AG04450 (cell line): ENCODE measurements around the gene LRP1. TPM values are rescaled to one million over a fixed set of nuclear protein-coding genes. Genes with fewer than 3 reads are reported as not detected.

ENCODE experiments used
- CTCF ChIA-PET: fragments of 300-600, 350-600 bp; formaldehyde crosslinking; extraction: SDS; loops from one replicate; lab custom pipeline; 2022; ENCODE audit warnings: antibody characterized with exemption, inconsistent platforms; lab: Charles Lee
- POLR2A ChIA-PET: fragments of 350-600 bp; formaldehyde crosslinking; extraction: SDS; loops from one replicate; lab custom pipeline; 2021; ENCODE audit warnings: antibody characterized with exemption, inconsistent platforms; lab: Yijun Ruan, JAX
- DNase-seq: peaks from one replicate; pipeline ENCODE4 v3.0.0-alpha.2; 2011; ENCODE audit warnings: low read depth, low spot score
- H3K27ac ChIP-seq: one replicate; pipeline ENCODE4 v1.5.1; 2012; ENCODE audit warnings: low read depth, low read length, control low read depth
- H3K27me3 ChIP-seq: one replicate; pipeline ENCODE4 v1.6.0; 2012; ENCODE audit warnings: low read length; ENCODE audit not compliant: control insufficient read depth, insufficient read depth
- H3K4me3 ChIP-seq: 2 replicates; pipeline ENCODE4 v1.5.1; 2011; ENCODE audit warnings: mild to moderate bottlenecking, low read depth, low read length, control low read depth
- H3K9me3 ChIP-seq: 2 replicates; pipeline ENCODE4 v1.5.1; 2012; ENCODE audit warnings: low read length; ENCODE audit not compliant: control insufficient read depth, insufficient read depth
- polyA plus RNA-seq: library from polyadenylated mRNA; depleted of rRNA; stranded (reverse); fragments of >200 nt; gene quantifications from 2 replicates; pipeline ENCODE4 v1.2.3, GENCODE V29; 2011
- TF ChIP-seq, protein P1 (sequence below): IDR thresholded peaks from 2 replicates; pipeline ENCODE4 v1.5.1; 2011; ENCODE audit warnings: low read depth, low read length, control low read depth, inconsistent platforms

The LRP1 gene
- polyA plus RNA-seq, 1 experiment = 49.9 TPM

DNA sequence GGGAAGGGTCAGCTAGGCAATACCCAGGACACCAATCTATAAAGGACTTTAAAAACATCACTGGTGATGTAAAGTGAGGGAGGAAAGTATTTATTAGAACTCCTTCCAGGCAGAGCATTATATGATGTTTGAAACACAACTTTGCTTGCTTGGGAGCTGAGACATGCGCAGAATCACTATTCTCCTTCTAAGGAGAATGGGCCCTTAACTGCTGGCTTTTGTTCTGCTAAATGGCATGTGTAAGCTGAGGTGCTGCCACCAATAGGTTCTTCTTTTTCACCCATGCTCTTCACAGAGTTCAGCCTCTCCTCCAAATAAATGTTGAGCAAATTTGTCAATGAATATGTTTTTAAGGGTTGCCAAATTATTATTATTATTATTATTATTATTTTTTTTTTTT, 118.8 kb downstream of the LRP1 start:
- H3K4me3 ChIP-seq = no peak overlapping the region
- POLR2A ChIA-PET = interaction anchor here (0.8 kb wide), 1 partner anchor 158 kb away, joined by 9 read pairs; the partner anchor contains the start of gene NAB2
- CTCF ChIA-PET = interaction anchor here (0.9 to 3.6 kb wide), 4 partner anchors 10 to 212 kb away, joined by 3 to 11 read pairs (median 6); a partner anchor contains a TSS
- no peak overlapping the region for H3K27ac ChIP-seq
- DNase-seq = no peak
- TF ChIP-seq, protein P1, sequence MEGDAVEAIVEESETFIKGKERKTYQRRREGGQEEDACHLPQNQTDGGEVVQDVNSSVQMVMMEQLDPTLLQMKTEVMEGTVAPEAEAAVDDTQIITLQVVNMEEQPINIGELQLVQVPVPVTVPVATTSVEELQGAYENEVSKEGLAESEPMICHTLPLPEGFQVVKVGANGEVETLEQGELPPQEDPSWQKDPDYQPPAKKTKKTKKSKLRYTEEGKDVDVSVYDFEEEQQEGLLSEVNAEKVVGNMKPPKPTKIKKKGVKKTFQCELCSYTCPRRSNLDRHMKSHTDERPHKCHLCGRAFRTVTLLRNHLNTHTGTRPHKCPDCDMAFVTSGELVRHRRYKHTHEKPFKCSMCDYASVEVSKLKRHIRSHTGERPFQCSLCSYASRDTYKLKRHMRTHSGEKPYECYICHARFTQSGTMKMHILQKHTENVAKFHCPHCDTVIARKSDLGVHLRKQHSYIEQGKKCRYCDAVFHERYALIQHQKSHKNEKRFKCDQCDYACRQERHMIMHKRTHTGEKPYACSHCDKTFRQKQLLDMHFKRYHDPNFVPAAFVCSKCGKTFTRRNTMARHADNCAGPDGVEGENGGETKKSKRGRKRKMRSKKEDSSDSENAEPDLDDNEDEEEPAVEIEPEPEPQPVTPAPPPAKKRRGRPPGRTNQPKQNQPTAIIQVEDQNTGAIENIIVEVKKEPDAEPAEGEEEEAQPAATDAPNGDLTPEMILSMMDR = no peak
- peaks cover 8% of the 10 kb centered on the region for H3K27me3 ChIP-seq
- H3K9me3 ChIP-seq = no peaks in the 10 kb centered on the region

DNA sequence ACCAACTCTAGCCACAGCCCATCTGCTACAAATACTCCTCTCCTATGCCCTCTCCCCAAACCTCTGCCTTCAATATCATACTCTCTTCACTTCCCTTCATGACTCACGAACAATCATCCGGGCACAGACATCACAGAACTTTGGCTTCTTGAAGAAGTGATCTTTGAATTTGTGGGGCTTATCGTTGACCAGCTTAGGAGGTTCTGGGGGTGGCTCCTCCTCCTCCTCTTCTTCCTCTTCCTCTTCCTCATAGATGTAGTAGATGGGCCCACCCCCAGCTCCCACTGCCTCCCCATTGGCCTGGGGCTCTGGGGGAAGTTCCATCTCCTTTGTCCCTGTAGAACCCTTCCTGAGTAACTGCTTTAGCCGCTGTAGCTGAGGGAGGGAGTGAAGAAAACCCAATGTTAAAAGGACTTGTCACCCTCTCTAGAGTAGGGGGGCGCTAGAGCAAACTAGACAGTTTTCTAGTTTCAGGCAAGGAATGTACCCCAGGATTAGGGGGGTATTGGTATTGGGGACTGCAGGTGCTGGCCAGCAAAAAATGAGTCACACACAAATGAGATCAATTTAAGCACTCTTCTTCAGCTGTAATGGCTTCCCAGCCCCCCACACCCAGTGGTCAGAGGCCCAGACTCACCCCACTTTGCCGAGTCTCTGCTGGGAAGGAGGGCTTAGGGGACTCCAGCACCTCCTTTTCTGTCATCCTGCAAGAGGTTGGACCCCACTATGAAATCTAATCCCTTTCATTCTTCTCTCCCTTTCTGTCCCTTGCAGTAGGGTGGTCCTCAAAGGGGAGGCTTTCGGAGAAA, 120.9 kb downstream of the LRP1 start:
- CTCF ChIA-PET = interaction anchor here (2.9 to 3.6 kb wide), 2 partner anchors 14 to 35 kb away, joined by 9 to 11 read pairs; no protein-coding TSS in a partner anchor
- POLR2A ChIA-PET = no interaction called here
- Histone ChIP-seq H3K4me3 (no peak overlapping the region), H3K9me3 (no peaks in the 10 kb centered on the region), H3K27ac (no peak overlapping the region), H3K27me3 (no peaks in the 10 kb centered on the region)
- TF ChIP-seq, protein P1 = no peak
- no peak for DNase-seq

DNA sequence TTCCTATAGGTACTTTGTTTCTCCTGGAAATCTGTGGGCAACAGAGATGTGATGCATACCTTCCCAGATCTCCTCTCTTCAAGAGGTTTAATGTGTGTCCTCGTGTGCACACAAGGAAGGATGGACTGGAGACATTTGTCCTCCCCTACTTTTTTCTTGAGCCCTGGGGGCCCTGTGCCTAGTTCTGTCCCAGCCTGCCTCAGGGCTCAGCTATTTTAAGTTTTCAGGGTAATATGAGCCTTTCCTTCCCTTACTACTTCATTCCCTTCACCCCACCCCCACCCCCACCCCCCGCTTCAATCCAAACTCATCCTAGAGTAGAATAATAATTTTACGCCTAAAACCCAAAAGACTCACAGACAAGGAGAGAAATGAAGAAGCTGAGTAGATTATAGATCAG, 122.3 kb downstream of the LRP1 start:
- ChIA-PET POLR2A (no interaction called here), CTCF (interaction anchor here (0.6 to 1.9 kb wide), 9 partner anchors 11 to 208 kb away, joined by 3 to 8 read pairs (median 4); no protein-coding TSS in a partner anchor)
- Histone ChIP-seq H3K27me3 (no peaks in the 10 kb centered on the region), H3K4me3 (no peak overlapping the region), H3K27ac (no peak overlapping the region), H3K9me3 (no peaks in the 10 kb centered on the region)
- TF ChIP-seq, protein P1 = no peak
- DNase-seq = no peak

DNA sequence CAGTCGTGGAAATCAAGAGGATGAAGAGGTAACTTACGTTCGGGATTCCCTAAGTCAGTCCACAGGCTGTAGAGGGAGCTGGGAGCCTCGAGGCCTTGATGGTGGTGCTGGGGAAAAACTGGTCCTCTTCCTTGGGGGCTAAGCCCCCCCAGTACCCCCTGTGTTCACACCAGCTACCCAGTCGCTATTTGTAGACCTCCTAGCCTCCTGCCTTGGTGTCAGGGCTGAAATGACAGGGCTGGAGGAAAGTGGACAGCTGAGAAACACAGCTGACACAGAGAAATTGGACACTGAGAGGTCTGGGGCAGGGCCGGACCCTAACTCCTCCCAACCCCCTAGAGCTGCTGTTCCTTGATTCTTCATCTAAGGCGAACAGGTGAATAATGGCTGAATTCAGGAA, 122.7 kb downstream of the LRP1 start, which contains the start of gene STAC3:
STAC3 (minus strand) TSS at position 232 of the 400 bp plus-strand sequence. CDS start 1,551 bp downstream, outside the sequence.
- ChIA-PET POLR2A (no interaction called here), CTCF (interaction anchor here (0.6 to 1.9 kb wide), 10 partner anchors 8 to 211 kb away, joined by 3 to 7 read pairs (median 4); no protein-coding TSS in a partner anchor)
- no peak within 1 kb of the TSS for H3K27ac ChIP-seq
- H3K4me3 ChIP-seq = no peak within 1 kb of the TSS
- H3K27me3 ChIP-seq = no peaks in the 10 kb centered on the region
- DNase-seq = no peak
- TF ChIP-seq, protein P1 = no peak
- no peaks in the 10 kb centered on the region for H3K9me3 ChIP-seq
